HS-5 (cell line): Measurements from ENCODE around the gene C12orf60.

Source experiments
- DNase-seq: peaks from one replicate; pipeline ENCODE4 v3.0.0-alpha.2; 2012; ENCODE audit warnings: low read depth

C12orf60 gene

DNA sequence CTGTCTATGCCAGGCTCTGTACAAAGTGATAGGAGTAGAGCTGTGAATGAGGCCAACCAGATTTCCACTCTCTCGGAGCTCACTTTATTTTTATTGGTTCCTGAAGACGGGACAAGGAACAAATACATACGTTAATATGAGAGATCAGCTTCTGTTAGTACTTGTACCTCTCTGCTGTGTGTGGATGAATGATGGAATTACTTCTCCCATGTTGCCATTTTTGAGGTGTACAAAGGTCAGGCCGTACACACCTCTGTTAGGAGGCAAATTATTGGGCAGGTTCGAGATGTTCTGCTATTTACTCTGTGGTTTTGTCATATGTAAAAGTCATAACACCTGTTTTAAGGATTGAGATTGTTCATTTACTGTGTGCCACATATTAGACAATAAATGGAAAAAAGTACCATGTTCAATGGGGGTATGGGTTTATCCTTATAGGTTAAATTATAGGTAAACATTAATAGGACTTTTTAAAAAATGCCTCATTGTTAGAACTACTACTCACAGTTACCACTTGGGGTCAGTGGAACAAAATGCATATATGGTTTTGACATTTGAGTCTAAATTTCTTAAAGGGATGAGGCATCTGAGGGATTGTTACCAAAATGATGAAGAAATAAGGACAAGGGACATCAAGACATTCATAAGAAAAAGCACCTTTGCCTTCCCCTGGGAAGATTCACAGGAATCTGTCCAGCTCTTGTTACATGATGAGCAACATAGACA lies 27.1 kb upstream of the C12orf60 start:
- DNase-seq = no peak

DNA sequence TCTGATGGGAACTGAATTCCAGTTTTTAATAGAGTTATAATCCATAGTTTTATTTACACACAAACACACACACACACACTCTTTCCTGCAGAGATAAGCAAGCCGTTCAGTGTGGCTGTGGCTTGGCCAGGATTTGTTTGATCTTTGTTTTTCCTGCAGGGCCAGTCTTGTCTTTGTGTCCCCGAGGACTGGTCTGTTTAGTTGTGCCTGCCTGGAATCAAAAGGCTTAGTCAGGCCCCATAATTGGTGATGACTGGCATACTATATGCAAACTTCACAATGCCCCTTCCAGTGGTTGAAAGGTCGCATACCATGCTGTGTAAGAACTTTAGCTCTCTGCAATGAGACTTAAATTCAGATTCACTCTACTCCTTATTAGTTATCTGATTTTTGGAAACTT lies 26.2 kb upstream of the C12orf60 start:
- DNase-seq = no peak

DNA sequence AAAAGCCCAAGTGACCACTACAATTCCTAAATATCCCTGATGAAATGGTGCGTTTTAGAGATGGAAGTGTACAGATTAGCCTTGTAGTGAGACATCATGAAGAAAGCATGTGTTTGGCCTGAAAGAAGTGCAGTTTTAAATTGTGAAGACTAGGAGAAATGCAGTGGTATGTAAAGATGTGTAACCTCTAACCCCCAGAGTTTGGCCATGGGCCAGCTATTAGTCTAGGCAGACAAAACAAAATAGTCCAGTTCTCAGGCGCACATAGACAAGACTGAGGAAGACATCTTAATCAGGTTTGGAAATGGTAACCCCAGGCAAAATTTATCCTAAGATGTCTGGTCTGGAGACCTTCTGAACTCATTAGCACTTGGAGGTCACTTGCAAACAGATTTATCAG lies 23.6 kb upstream of the C12orf60 start:
- no peak for DNase-seq

DNA sequence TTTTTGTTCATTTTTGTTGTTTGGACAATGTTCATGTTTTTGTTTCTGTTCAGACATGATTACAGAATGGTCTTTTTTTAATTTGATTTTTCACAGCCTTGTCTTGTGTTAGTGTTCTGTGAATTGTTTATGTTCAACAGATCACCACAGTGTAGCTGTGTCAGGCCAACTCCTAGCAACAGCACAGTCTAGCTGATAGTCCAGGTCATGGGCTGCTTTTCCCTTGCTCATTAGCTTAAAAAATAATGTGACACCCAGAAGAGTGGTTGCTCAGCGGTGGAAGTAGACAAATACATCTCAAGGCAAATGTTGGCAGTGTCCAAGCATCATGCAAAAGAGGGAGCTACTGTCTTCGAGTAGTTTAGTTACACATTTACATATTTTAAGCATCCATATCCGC lies 22.6 kb upstream of the C12orf60 start:
- no peak for DNase-seq

DNA sequence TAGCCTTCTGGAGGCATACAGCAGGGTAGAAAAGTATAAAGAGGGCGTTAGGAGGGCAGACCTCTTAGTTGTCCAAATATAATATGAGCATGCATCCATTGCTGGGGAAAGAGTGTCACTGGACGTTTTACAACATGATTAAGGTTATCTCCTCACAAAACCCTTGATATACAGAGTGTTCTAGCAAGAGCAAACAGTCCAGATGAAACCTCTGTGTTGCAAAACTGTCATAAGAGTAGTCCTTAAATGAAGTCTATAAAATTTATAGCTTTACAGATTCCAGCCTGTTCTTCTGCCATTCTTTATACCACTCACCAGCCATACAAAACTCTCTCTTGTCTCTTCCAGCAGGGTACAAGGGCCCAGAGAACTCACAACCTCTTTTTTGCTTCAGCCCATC lies 21.9 kb upstream of the C12orf60 start:
- no peak for DNase-seq

DNA sequence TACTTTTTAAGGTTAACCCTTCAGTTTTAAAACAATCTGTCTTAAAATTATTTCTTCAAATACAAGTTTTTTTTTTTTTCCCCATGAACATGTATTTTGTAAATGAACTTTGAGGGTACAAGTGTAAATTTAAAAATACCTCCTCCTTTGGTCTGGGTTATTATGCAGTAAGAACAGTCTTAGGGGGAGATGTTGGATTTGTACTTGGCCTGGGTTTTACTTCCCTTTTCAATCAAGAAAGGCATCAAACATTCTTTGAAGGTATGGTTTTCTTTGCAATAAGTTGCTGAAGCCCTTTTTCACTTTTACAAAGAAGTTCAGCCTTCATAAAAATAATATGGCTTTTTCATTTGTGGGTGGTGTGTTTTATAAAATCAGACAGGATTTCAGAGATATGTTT lies 20.7 kb upstream of the C12orf60 start:
- DNase-seq = no peak

DNA sequence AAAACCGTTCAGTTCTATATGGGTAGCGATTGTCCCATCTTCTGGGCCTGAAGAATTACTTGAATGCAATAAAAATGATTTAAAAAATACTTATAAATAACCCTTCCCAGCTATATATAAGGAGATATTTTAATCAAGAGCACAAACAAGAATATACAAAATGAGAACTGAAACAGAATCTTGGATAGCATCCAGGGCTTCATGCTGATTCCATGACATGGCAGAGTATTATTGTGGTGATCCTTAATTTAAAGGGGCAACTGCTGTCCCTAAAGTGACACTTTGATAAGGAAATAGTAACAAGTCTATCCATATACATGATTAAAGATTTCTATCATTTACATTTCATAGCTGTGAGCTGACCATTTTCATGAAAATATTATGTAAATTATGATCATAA lies 19.0 kb upstream of the C12orf60 start:
- no peak for DNase-seq

DNA sequence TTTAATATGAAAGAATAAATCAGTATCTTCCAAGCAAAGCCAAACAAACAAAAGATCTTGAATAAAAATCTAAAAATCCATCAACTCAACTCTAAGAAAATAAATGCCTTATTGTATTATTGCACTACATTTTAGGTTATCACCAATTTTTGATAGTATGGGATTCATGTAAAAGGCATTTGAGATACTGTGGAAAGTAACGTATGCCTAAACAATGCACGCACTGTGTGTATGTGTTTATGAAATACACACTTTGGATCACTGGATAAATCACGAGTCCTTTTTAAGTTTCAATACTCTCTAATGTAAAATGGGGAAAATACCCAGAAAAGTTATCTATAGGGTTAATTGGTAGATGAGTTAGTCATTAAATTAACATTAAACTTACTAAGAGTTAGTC lies 17.9 kb upstream of the C12orf60 start:
- DNase-seq = no peak

DNA sequence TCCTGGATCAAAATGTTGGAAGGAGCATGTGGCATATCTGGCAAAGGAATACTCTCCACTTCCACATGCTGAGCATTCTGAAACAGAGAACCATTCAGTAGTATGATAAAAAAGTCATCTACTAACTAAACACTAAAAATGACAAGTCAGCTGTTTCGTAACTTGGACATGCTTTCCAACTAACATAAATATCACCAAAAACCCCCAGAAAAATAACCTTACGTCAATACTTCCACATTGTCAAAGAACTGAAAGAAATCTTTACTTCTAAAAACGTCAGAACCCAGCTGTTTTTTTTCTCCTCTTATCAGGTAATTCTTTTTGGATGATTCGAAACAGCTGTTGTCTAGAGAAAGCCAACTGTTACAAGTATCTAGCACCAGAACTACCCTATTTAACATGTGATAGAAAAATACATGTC lies 8.4 kb upstream of the C12orf60 start:
- DNase-seq = no peak

DNA sequence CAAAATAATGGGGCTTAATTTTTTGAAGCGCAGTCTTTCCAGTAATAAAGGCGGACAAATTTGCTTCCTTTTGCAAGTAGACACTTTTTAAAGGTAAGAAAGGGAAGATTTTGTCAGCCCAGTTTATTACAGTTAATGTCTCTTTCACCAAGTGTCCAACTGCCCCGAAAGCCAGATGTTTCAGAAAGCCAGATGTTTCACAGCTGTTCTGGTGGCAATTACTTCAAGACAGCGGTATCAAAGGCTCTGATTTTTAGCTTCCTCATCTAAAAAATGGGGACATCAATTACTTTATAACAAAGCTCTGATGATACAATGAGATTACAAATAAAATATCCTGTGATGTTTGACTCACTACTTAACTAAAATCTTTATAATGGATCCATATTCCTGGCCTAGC lies 1.2 kb upstream of the C12orf60 start:
- no peak for DNase-seq

DNA sequence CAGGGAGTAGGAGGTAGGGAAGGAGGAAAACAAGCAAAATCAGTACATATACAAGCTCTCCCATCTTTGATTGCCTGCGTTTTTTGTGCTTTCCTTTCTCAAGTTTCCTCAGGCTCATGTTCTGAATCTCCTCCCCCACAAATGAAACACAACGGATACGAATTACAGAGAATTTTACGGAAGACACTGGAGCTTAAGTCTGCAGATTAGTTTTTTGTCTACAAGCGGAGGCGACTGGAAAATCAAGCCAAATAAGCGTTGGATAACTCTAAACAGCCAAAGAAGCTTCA lies 804 bp upstream of the C12orf60 start:
- DNase-seq = no peak

DNA sequence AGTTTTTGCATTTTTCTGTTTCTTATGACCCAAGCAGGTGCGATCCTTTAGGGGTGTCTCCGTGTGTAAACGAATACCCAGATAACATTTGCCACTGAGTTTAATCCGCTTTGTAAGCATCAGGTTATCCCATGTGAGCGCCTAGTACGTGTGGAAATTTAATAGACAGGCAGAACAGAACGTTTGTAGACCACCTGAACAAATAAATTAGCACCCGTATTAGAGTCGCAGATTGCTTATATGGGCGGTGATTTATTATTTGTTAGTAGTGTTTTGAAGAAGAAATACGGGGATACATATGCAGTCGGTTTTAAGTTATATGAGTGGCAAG lies 325 bp downstream of the C12orf60 start:
- no peak for DNase-seq

DNA sequence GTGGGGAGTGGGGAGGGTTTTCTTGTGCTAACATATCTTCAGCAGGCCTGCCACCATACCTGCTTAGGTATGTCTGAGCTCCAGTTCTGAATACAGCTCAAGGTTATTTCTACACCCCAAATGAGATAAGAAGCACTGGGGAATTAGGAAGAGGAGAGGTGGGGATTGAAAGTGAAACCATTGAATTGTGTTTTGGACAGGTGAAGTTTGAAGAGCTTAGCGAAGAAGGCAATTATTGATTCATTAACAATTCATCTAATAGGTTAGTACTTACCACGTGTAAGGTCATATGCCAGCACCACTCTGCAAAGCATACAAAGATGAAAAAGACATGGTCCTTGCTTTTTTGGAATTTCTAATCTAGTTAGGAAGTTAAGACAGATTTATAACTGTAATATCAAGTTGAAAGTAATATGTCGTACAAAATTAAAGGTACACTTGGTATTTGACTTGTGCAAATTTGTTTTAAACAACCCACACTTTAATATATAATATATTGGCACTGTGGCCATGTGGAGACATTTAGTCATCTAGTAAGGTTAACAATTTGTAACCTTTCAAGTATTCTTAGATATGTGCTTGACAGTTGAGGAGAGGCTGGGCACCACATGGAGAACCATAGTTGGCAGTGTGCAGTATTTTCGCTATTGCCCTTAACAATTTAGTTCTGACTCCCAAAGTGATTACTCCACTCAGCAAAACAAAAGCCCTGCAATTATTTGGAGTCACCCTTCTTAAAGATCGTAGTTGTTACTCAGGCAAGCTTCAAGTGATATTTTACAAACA lies 6.9 kb downstream of the C12orf60 start:
- no peak for DNase-seq

DNA sequence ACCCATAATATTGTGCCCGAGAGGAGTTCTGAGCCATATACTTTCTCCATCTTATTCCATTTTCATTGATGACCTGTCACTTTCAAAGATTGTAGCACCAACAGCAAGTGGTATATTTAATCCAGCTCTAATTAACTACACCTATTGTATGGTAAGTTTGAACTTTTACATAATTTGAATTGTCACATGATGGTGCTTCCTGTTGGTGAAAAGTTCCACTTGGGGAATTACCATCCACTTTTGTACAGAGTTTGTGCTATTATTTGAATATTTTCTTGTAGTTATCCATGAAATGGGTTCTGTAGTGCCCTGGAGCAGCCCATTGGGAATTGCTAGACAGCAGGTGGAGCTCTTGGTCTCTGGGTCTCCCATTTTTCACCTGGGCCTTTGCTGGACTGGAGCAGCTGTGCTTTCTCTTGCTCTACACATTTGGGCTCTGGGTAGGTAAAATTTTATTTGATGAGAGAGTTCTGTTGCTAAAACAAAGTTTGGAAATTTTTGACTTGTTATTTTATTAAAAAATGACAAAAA lies 7.5 kb downstream of the C12orf60 start:
- no peak for DNase-seq

DNA sequence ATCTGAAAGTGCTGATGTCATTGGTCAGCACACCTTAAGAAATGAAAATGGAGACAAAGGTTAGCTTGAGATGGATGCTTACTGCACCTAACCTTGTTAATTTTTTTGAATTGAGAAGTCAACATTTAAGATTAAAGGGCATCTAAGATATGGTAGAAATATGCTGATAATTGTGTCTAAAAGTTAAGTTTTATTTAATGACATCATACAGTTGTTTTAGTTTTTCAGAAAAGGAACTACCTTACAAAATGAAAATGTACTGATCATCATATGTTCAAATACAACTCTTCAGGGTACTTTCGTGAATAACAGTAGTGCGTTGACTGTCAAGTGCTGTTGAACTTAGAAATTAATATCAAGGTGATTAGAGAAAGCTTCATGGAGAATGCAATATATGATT lies 8.0 kb downstream of the C12orf60 start:
- DNase-seq = no peak

DNA sequence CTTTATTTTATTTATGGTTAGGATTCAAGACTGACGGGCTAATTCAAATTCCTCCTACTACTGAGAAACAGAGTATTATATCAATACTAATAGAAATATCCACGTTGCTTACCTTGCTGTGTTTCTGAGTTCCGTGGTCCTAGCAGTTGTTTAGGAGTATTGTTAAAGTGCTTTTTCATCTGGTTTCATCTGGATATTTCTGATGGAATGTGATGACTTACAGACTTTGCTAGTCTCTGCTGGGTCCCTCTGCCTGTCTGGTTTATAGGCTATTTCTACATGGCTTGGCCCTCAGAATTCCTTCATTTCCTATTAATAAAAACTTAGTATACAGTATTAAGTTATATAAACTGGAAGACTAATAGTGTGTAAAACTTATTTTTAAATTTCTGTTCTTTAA lies 10.5 kb downstream of the C12orf60 start, which contains the start of gene SMCO3:
Gene SMCO3 (minus strand): TSS at position 169 of the 400 bp plus-strand sequence. CDS start 7,502 bp downstream, outside the sequence.
- DNase-seq = no peak

DNA sequence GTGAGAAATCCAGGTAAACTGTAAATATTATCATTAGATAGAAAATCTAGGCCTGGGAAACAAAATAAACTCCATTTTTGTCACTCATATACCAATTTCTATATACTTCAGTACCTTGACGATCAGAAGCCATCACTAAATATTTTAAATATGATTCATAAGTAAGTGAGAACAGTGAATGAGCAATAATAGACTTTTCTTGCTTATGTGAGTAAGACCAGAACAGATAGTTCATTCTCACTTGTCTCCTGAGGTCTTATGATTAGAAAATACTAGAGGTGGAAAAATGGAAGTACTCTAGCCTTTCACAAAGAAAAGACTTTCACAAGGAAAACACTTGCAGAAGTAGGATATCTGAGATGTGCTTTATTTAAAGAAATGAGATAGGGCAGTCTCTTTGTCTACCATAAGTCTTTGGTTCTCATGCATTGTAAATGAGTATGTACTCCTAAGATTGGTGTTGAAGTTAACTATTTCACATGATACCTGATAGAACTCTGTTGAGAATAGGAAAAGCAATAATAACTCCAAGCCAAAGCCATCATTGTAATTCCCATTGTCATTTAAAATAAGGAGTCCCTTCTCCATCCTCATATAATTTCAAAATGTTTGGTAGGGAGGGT lies 20.7 kb downstream of the C12orf60 start:
- DNase-seq = no peak

DNA sequence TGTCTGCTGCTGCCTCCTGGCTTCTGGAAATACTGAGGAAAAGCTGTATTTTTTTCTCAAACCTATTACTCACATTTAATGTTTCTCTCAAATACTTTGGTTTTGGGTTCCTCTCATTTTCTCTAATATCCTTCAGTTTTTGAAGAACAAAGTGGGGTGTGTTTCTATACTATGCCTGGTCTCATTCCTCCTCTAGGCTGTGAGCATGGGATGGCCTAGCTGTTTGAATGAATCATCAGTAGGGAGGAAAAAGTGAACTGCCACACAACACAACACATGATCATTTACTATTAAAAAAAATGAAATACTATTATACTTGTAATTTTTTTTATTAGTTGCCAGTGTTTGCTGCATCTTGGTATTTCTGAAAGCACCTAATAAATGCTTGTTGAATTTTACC lies 21.8 kb downstream of the C12orf60 start:
- no peak for DNase-seq

DNA sequence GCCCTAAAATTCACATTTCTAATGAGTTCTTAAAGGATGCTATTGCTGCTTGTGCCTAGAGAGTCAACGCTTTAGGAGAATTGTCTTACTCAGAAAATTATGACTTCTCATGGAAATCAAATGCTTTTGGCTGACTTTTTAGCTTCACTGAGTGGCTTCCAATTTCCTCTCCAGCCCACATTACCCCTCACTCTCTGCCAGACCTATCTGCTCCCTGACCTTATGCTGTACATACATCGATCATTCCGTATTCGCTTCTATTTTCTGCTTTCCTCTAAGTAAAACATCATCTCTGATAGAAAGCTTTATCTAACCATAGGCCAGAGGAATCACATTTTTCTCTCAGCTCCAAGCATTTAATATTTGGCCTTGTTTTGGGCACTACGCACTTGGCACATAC lies 23.0 kb downstream of the C12orf60 start:
- no peak for DNase-seq

DNA sequence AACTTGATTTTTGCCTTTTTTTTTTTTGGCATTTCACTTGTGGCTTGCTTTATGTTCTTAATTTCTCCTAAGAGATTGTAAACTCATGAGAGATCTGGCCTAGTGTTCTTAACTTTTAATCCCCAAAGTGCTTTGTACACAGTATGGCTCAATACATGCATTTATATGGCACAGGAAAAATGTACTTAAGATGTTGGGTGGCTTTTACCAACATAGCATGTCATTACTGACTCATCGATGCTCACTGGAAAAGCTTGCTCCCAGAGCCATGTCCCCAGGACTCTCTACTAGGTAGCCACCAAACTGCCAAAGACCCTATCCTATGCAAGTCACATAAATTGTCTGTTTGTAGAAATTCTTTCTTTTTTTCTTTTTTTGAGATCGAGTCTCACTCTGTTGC lies 23.6 kb downstream of the C12orf60 start:
- no peak for DNase-seq

DNA sequence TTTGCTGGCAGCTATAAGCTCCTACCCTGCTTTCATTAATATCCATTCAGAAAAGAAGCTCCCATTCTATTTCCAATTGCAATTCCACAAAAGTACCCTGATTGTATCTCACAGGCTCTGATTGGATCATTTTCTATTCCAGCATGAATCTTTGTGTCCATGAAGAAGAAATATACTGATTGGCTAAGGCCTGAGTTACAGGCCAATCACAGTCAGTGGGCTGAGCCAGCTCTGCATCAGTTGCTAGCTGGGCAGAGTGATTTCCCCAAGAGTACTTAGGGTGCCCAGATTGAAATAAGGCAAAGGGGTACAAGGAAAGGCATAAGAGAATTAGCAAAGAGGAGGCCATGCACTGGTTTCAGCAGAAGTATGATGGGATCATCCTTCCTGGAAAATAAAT lies 25.4 kb downstream of the C12orf60 start:
- no peak for DNase-seq

DNA sequence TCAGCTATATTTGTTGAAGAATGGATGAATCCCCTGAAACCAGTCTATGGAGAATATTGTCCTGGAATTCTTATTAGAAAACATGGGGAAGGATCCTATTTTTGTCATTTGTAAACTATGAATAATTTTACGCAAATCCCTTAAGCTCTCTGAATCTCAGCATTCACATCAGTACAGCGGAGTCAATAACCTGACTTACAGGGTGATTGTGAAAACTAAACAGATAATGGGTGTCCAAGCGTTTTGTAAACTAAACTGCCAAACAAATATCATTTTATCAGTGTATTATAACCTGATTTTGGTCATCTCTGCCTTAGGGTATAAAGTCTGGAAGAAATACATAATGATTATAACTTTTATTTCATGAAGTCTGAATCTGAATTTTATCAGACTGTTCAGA lies 29.9 kb downstream of the C12orf60 start:
- DNase-seq = no peak

DNA sequence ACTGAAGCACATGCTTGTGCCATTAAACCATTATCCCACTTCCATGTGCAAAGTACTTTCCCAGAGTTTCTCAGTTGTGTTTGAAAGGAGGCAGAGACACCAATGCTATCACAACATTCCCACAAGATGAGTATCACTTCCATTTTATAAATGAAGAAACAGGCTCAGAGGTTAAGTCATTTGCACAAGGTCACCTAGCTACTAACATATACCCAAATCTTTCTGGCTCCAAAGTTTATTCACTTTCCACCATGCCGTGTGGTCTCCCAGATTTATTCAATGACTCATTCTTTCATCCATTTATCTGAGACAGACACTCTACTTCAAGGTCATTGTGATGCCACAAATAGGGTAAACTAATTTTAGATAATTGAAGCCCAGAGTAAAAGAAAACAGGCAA lies 30.5 kb downstream of the C12orf60 start:
- no peak for DNase-seq
